MV-4-11 (cell line): ENCODE data around the gene GSK3B.
"Not testable (repeated sequence)": the region's sequence is repeated elsewhere in the genome, so short reads cannot be mapped to it uniquely, and the experiment has no call there.

ENCODE experiments used
- DNase-seq: peaks from one replicate; lab custom pipeline; 2025; lab: John Stamatoyannopoulos, UW

The GSK3B gene

DNA sequence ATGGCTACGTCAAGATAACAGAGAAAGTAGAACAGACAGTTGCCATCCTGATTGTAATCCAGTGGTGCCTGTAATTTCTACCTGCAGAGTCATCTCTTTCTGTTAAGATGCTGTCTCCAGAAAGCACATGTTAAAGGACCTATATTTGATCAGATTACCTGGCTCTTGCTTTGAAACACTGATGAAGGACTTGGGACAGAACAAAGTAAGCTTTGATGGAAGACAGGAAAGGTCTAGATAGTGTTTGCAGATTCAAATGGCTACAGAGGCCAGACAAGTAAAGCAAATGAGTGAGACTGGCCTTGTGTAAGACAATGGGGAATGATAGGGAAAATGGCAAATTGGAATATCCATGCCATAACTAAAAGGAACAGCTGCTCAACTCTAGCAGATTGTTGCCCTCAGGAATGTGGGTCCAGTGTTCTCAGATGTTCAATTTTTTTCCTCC lies 1.8 kb upstream of the GSK3B start:
- no peak for DNase-seq

DNA sequence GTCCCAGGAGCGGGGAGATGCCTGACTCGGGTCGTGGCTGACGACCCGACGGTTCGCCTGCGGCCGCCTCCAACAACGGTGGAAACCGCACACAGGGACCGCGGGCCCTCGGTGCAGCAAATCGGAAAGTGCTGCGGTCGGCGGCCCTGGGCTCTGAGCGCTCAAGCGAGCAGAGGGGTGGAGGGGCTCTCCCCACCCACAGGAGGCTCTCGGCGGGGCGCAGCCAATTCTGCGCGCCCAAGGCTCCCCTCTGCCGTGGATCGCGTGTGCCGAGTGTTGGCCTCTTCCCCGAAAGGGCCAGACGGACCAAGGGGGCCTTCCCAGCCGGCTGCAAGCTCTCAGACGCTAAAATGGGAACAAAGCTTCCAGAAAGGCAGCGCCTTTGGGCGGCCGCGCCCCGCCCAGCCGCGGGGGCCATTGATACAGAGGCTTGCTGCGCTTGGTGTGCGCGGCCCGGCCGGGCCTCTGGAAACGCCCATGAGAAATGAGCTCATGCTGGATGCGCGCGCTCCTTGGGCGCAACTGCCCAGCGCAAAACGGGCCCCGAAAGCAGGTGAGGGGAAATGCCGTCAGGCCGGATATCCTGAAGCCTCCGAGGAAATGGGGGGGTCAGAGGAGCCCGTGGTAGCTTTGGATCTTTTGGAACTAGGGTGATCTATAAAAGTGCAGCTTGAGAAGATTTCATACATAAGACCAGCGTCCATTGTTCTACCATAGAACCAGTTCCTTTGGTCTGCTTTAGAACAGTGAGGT lies 1.2 kb upstream of the GSK3B start:
- DNase-seq, result peak; percentile 83

DNA sequence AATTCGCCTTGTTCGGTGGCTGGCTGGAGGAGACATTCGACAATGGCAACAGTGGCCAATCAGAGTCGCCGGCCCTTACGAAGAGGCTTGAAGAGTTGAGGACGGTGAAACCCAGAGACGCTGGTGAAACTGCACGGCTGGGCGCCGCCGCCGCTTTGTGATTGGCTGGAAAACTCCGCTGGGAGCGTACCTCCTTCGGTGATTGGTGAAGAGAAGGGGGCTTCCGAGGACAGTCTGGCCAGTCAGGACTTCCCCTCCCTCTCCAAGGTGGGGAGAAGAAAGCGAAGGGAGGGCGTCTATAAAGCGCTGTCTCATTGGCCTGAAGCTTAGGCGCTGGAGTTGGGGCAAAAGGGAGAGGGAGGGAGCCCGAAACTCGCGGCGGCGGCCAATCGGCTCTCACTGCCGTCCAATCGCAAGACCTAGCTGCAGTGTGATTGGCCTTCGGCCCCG lies 554 bp upstream of the GSK3B start:
- DNase-seq, result peak; percentile 100

DNA sequence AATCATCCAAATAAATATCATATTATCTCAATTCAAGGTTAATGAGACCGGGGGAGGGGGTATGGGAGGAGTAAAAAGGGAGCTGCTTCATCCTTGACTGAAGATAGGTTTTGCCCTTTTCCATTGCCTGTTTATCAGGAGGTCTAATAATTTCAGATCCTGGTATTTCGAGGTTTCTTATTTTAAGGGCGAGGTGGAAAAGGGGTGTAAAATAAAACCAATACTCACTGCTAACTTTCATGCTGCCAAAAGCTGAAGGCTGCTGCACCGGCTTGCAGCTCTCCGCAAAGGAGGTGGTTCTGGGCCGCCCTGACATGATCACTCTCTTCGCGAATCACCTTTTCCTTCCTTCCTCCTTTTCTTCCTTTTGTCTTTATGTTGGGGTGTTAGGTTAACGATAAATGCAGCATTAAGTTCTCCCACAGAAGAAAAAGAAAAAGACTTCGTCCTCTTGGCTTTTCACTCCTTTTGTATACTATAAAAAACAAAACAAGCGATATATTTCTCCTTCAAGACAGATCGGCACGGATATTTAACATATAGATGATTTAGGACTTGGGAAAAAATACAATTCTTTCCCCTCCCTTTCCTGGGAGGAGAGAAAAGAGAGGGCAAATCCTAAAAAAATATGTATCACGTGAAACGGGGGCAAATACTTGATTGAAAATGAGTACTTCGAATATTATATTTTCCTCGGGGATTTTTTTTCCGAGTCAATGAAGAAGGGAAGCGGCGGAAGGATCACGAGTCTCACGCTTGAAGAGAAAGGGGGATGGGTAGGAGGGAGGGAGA lies 932 bp downstream of the GSK3B start:
- no peak for DNase-seq

DNA sequence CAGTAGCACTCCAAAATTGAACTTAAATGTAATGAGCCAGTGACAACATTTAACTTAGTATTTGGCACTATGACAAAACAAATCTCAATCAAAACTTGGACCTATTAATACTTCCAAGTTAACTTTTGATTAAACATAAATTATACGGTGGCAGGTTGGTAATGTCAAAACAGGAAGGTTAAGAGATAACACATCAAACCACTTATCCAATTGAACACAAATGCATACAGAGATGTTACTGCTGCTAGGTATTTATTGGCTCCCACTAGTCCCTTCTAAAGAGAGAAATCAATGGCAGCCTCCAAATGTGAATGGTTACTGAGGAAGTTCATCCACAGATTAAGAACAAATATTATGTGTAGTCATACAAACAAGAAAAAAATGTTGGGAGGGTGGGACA lies 1.8 kb downstream of the GSK3B start:
- no peak for DNase-seq

DNA sequence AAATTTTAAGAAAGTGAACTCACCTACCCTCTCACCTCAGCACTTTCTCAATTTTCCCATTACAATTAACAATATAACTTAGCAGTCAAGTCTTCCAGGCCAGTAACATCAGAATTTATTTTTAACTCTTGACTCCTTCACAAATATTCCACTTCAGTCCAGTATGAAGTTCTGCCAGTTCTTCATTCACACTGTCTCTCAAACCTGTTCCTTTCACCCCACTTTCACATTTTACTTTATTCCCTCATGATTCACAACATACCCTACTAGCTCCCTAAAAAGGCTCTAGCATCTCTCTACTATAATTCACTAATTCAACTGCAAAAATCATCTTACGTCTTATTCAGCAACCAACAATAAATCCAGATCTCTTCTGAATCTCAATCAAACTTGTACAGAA lies 3.8 kb downstream of the GSK3B start:
- DNase-seq, result no peak

DNA sequence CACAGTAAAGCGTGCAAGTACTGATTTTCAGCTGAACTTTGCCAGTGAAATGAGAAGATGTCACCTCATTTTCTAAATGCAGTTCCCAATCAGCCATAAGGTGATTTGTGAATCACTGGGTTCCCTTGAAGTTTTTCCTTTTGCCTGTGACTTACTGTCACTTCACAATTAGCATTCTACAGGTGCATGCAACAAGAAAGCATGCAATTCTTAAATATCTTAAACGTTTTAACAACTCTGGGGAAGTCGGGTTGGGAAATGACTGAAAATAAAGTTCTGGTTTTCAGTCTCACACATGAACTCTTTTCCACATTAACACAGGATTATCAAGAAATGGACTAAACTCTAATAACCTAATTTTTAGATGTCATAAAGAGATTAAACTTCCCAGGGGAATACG lies 5.2 kb downstream of the GSK3B start:
- DNase-seq, result no peak

DNA sequence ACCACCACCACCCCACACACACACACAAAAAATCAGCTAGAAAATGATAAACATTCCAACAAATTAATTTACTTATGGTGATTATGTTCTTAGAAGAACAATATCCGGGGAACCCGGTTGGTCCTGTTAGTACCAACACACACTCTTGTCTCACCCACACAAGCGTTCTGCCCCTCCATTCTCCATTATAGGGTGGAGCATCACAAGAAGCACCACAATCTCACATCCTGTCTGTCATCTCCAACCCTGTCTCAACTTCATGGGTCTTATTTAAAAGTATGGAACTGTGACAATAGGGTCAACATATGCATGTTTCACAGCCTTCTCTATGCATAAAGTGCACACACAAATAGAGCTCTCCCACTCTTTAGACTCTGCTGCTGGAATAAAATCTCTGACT lies 5.6 kb downstream of the GSK3B start:
- no peak for DNase-seq

DNA sequence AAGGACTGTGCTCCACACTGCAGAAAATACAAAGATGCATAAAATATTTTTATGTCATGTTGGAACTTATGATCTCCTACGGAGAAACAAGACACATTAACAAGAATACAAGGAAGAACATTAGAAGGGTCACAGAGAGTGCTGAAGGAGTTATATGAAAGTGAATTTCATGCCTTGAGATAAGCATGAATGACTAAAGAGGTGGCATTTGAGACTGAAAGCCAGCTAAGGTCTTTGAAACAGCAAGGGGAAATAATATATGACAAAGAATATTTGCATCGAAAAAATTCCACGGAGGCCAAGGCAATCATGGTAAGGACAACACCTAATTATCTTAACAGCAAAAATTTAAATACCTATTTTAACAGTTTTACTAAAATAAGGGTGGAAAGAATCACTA lies 12.5 kb downstream of the GSK3B start:
- DNase-seq, result no peak

DNA sequence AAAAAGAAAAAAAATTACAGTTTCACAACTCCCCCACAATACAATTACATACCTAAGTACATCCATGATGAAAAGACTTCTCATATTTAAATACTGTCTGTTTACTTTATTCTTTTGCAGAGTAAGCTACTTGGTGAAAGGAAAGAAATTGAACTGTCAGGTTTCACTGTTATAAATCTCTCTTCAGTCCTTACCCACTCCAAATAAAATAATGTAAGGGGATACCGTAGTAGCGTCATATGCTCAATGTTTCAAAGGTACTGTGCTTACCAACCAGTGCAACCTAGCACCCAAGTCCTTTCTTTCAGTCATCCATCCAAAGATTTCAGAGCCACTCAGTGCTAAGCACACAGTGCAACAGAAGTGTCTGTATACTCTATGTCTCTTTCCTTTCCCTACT lies 13.4 kb downstream of the GSK3B start:
- DNase-seq, result no peak

DNA sequence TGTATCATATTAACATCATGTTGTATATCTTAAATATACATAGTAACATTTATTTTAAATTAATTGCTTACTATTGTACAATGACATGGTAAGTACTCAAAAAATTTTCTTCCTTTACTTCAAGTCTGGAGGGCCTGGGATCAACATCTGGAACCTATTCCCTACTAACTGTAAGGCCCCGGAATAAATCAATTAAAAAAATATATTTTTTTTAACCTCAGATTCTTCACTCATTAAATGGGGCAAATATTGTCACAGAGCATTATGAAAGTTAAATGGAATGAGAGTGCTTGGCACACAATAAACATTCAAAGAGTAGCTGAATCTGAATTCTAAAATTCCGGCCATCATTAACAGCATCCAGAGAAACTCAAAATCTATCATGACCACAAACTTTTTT lies 16.5 kb downstream of the GSK3B start:
- no peak for DNase-seq

DNA sequence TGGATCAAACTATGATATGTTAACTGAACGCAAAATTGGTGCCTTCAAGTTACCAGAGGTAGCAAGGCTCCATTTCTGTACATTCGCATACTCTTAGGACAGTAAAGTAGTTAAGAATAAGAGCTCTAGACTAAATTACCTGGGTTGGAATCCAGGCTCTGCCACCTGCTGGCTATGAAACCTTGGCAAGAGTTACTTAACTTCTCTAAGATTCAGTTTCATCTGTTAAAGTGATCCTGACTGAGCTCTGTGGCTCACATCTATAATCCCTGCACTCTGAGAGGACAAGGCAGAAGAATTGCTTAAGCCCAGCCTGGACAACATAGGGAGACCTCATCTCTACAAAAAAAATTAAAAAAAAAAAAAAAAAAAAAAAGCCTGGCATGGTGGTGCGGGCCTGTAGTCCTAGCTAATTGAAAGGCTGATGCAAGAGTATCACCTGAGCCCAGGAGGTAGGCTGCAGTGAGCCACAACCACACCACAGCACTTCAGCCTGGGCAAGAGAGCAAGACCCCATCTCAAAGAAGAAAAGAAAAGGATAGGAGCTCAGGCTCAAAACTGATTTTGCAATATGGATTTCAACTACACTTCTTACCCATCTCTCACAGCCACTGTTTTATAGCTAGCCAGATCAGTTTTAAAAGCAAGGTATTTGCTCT lies 21.3 kb downstream of the GSK3B start:
- peak; percentile 49 for DNase-seq

DNA sequence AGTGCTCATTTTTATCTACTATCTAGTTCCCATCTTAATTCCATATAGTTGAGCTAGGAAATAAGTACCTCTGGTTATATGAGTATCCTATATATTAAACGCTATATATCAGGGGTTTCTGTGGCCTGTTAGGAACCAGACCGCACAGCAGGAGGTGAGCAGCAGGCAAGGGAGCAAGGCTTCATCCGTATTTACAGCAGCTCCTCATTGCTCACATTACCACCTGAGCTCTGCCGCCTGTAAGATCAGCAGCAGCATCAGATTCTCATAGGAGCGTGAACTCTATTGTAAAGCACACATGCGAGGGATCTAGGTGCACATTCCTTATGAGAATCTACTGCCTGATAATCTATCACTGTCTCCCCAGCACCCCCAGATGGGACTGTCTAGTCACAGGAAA lies 23.0 kb downstream of the GSK3B start:
- no peak for DNase-seq

DNA sequence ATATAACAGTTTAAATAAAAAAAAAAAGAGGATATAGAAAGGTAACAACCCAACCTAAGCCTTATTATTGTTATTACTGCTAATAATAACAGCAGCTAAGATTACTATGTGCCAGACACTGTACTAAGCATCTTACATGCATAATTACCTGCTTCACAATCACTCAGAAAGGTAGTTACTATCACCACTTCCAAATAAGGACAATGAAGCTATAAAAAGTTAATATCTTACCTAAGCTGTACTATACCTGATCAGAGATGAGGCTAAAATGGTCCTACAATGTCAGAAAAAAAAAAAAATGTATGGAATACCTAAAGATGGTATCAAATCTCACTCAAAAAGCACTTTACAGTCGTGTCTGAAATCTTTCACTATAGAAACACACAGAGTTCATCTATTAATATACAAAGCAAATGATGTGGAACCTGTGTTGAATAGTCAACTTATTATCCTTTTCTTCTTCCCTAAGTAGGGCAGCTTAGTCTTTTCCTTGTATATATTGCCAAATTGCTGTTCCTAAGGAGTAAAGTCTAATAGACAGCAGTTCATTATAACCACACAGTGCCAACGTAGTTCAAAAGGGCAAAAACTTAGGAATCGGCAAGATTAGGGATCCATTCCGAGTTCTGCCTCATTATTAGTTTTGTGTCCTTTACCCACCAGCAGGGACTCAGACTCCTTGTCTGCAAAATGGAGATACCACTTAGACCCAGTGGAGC lies 23.8 kb downstream of the GSK3B start:
- DNase-seq, result no peak

DNA sequence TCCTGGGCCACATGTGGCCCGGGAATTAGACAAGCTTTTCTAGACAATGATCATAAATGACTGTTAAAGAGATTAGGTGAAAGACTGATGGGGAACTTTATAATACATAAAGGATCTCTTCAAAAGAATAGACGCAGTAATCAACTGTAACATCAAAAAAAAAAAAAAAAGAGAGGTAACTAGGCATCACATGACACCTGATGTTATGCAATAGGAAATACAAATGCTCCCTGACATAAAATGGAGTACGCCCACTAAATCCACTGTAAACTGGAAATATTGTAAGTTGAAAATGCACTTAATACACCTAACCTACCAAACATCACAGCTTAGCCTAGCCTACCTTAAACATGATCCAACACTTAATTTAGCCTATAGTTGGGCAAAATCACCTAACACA lies 27.2 kb downstream of the GSK3B start:
- no peak for DNase-seq

DNA sequence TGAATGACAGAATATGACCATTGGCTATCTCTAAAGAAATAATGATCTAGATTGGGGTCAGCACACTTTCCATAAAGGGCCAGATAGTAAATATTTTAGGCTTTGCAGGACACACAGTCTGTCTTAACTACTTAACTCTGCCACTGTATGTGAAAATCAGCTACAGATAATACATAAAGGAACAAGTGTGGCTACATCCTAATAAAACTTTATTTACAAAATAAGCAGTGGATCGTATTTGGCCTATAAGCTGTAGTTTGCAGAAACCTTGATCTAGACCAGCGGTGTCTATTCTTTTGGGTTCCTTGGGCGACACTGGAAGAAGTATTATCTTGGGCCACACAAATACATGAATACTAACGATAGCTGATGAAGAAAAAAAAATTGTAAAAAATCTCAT lies 27.6 kb downstream of the GSK3B start:
- DNase-seq, result no peak

DNA sequence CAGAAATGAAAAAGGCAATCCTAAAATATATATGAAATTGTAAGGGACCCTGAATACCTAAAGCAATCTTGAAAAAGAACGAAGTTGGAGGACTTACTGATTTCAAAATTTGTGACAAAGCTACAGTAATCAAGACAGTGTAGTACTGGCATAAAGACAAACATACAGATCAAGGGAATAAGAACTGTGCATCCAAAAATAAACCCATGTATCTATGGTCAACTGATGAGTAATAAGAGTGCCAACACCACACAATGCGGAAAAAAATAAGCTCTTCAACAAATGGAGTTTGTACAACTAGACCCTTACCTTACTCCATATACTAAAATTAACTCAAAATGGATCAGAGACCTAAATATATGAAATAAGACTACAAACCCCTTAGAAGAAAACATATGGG lies 29.6 kb downstream of the GSK3B start:
- peak; percentile 25 for DNase-seq

DNA sequence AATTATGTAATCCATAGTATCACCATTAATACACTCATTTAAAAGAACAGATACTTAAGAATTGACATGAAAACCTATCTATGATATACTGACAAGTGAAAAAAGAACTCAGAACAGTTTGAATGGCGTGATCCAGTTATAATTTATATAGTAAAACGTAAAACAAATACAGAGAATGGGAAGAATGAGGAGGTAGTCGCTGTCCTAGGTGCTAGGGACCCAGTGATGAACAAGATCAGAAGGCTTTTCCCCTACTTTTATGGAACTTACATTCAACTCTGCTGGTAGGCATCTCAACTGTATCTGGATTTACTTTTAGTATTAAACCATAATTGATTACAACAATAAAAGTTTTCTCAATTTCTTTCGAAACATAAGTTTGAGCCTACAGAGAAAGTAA lies 31.8 kb downstream of the GSK3B start:
- DNase-seq, result no peak

DNA sequence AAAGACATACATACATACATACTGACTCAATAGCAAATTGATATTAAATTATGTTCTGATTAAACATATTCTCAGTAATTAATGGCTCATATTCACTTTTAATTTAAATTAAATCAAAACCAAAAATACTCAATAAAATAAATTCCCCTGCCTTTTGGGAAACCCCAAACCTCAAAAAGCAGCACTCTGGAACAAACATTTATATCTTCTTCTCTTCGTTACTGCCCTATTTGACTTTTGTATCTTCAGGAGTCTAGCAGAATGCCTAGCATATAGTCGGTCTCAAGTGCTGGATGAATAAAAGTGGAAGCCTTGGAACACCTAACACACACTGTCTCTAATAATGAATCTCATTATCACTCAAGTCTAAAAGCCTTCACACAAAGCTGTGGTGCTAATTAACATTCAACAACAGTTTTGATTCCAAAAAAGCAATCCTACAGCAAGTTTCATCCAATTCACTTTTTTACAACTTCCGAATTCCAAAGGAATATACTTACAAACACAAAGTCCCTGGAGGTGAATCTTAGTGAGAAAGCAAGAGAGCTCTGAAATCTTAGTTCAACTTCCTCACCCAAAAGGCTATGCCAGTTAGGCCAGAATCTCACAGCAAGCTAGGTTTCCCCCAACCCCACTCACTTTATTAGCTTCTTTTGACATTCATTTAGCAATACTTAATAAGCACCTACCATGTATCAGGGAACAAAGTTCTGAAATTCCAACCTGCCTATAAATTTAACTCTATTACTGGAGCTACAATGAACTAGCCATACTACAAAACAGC lies 35.0 kb downstream of the GSK3B start:
- no peak for DNase-seq

DNA sequence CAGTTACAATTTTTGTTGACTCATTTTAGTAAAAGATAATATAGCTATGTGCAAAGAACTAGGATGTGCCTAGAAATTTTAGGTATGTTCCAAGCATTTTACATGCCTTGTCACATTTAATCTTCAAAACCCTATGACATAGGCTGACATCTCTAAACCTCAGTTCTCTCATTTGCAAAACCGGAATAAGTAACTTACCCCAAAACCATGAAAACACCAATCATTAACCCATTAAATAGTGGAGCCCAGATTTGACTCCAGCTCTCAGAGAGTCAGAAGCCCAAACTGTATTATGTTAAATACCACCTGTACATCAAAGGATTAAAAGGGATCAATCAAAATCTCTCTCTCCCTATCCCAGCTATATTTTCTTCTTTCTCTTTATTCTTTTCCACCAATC lies 36.6 kb downstream of the GSK3B start:
- no peak for DNase-seq

DNA sequence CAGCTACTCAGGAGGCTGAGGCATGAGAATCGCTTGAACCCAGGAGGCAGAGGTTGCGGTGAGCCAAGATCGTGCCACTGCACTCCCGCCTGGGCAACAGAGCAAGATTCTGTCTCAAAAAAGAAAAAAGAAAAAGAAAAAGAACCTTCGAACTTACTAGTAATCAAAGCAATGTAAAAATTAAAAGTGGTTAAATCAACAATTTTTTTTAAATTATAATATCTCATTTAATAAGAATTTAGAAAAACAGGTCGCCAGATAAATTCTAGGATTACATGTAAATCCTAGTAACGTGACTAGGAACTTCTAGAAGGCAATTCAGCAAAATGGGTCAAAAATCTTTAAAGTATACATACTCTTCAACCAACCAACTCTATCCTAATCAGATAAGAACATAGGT lies 37.2 kb downstream of the GSK3B start:
- DNase-seq, result no peak

DNA sequence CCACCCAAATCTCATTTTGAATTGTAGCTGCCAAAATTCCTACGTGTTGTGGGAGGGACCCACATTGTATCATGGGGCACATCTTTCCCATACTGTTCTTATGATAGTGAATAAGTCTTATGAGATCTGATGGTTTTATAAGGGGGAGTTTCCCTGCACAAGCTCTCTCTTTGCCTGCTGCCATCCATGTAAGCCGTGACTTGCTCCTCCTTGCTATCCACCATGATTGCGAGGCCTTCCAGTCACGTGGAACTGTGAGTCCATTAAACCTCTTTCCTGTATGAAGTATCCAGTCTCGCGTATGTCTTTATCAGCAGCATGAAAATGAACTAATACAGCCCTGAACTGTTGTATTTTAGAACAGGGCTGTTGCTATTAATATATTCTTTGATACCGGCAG lies 40.6 kb downstream of the GSK3B start:
- DNase-seq, result not testable (repeated sequence)
